ENCODE results near the gene PNPLA4.
A peak's percentile ranks its signal among the peaks of the same experiment; 100 is the strongest.

Gene PNPLA4, protein sequence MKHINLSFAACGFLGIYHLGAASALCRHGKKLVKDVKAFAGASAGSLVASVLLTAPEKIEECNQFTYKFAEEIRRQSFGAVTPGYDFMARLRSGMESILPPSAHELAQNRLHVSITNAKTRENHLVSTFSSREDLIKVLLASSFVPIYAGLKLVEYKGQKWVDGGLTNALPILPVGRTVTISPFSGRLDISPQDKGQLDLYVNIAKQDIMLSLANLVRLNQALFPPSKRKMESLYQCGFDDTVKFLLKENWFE

DNA sequence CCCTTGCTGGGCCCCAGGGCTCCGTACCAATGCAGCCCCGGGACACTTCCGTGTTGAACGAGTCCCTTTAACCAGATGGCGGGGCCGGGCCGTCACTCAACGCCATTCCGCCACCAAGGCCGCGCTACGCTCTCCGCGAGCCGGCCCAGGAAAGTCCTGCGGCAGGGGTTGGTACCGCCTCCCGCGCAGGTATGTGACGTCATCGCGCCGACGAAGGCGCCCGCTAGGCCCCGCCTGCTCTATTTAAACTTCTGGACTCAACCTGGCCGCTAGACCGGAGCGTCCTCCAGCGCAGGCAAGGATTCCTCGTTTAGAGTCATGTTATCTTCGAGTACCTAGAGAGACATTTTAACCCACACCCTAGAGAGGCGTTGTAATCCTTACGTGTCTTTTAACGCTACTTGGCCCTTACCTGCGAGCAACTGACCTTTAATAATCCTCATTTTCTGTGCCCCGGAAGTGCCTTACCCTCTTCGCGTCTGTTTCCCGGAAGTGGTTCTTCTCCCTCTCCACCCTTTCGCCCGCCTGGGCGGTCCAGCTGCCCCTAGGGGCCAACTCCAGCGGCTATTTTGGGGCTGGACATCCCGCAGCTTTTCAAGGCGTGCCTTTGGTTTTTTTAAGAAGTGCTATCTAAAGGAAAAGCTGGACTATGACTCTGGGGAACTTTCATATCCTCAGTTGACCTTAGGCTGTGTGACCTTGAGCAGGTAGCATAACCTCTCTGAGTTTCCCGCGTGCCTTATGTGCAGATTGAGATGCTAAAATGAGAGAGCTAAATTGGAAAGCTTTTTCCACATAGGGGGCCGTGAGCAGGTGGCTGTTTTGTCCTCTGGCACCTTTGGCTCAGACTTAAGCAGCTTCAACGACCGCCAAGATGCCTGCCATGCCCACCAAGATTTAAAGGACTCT is at the start of gene PNPLA4:
Gene PNPLA4, minus strand, starts transcription at position 155 of the 909 bp plus-strand sequence. CDS start 1,294 bp downstream, outside the sequence.
- Histone ChIP-seq H3K36me3 (ENCODE audit: insufficient read depth, low read length) (no peaks in the 10 kb centered on the region; the same call in 1 of the 2 replicates), H3K4me1 (ENCODE audit: insufficient read depth, low read length) (no peaks in the 10 kb centered on the region), H3K9ac (ENCODE audit: low read depth, low read length) (peak within 1 kb of the TSS; percentile 56), H3K9me3 (ENCODE audit: control insufficient read depth, insufficient read depth, low read length) (no peaks in the 10 kb centered on the region)

DNA sequence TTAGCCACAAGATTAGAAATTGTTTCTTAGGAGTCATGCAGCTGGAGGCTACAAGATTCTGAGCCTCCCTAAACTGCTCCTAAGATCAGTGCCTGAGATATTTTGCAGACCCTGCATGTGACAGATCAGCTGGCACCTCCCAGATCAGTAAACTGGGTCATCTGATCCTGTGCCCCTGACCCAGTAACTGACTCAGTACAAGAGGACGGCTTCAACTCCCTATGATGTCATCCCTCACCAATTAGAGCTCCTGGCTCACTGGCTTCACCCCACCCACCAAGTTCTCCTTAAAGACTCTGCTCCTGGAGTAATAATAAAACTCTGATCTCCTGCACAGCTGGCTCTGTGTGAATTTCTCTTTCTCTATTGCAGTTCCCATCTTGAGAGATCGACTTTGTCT is 45.4 kb upstream of the PNPLA4 start:
- H3K9me3 ChIP-seq (ENCODE audit: control insufficient read depth, insufficient read depth, low read length) = no peaks in the 10 kb centered on the region
- H3K9ac ChIP-seq (ENCODE audit: low read depth, low read length) = no peak overlapping the region
- no peaks in the 10 kb centered on the region for H3K4me1 ChIP-seq (ENCODE audit: insufficient read depth, low read length)
- no peaks in the 10 kb centered on the region for H3K36me3 ChIP-seq (ENCODE audit: insufficient read depth, low read length)

DNA sequence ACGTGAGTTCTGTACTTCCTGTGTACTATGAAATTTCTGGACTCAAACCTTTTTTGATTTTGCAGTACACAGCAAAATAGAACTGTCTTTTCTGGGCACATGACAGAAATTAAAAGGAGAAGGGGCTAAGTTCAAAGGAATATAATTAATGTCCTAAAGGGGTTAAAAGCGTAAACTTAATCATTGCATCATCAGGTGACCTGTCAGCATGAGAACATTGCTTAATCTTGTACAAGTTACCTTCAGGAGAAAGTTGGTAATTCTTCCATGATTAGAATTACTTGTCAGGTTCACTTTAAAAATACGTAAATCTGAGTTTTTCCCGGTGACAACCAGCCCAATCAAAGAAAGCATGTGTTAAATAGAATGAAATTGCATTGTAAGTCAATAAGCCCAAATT is 43.2 kb upstream of the PNPLA4 start:
- Histone ChIP-seq H3K4me1 (ENCODE audit: insufficient read depth, low read length) (no peaks in the 10 kb centered on the region), H3K36me3 (ENCODE audit: insufficient read depth, low read length) (no peaks in the 10 kb centered on the region), H3K9me3 (ENCODE audit: control insufficient read depth, insufficient read depth, low read length) (no peaks in the 10 kb centered on the region), H3K9ac (ENCODE audit: low read depth, low read length) (no peak overlapping the region)

DNA sequence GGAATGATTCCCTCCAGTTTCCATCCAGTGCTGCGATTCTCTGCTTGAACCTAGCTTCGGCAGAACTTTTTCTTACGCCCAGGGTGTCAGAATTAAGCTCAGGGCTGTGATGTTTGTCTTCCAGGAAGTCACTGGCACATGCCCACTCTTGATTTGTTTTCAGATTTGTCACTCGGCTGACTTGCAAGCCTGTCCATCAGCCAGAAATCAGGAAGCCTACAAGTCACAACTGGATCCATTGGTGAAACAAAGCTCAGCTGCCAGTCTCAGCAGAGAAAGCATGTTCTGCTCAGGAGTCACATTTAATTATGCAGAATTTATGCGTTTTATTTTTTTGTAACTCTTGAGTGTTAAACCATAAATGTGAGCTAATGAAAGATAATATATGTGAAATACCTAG is 38.2 kb upstream of the PNPLA4 start:
- no peaks in the 10 kb centered on the region for H3K9me3 ChIP-seq (ENCODE audit: control insufficient read depth, insufficient read depth, low read length)
- no peak overlapping the region for H3K9ac ChIP-seq (ENCODE audit: low read depth, low read length)
- H3K4me1 ChIP-seq (ENCODE audit: insufficient read depth, low read length) = no peaks in the 10 kb centered on the region
- no peaks in the 10 kb centered on the region for H3K36me3 ChIP-seq (ENCODE audit: insufficient read depth, low read length)

DNA sequence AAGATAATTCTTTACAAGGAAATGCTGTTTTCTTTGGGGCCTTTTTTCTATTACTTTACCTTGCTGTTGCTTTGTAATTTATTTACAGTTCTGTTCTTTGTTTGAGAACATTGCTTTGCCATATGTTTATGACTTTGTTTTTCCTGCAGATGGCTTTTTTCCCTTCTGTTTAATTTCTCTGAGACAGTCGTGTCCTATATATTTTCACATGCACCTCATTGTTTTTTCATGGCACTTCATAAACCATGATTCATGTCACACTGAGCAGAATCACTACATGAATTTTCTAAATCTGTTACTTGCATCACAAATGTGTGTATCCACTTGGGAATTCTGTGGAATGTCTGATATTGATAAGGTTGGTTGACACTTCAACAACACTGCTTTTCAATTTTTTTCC is 33.0 kb upstream of the PNPLA4 start:
- H3K9ac ChIP-seq (ENCODE audit: low read depth, low read length) = no peak overlapping the region
- no peaks in the 10 kb centered on the region for H3K4me1 ChIP-seq (ENCODE audit: insufficient read depth, low read length)
- no peaks in the 10 kb centered on the region for H3K36me3 ChIP-seq (ENCODE audit: insufficient read depth, low read length)
- peaks cover 7% of the 10 kb centered on the region for H3K9me3 ChIP-seq (ENCODE audit: control insufficient read depth, insufficient read depth, low read length)

DNA sequence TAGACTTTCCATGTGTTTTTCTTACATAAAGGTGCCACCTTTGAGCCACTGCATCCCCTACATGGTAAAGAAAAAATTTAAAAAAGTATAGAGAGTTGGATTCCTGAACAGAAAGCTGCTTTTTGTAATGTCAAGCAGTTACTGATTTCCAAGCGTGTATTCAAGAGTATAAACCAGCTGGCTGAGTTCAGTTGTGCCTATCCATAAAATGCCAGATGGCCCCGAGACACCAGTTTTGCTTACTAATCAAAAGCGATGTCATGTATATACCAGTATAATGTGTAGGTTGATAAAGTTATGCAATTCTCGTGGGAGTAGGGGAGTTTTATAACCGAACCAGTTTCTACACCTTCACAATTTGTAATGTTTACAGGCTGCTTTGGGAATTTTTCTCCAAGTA is 26.2 kb upstream of the PNPLA4 start:
- Histone ChIP-seq H3K9ac (ENCODE audit: low read depth, low read length) (no peak overlapping the region), H3K9me3 (ENCODE audit: control insufficient read depth, insufficient read depth, low read length) (peaks cover 7% of the 10 kb centered on the region), H3K36me3 (ENCODE audit: insufficient read depth, low read length) (no peaks in the 10 kb centered on the region), H3K4me1 (ENCODE audit: insufficient read depth, low read length) (no peaks in the 10 kb centered on the region)

DNA sequence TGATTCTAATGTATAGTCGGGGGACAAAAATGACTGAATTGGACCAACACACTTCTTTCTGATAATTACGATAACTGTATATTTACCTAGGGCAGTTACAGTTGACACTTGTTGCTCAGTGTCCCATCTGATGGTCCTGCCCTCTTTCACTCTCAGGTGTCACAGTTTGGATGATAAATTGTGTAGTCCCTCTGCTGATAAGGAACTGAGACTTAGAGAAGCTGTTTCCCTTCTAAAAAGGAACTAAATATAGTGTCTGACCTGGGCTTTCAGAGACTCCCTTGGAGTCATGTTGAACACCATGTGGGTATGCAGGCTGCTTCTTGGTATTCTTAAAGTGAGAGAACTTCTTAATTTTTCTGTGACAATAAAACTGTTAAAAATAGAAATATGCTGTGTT is 23.7 kb upstream of the PNPLA4 start:
- Histone ChIP-seq H3K9me3 (ENCODE audit: control insufficient read depth, insufficient read depth, low read length) (no peaks in the 10 kb centered on the region), H3K36me3 (ENCODE audit: insufficient read depth, low read length) (no peaks in the 10 kb centered on the region), H3K9ac (ENCODE audit: low read depth, low read length) (no peak overlapping the region), H3K4me1 (ENCODE audit: insufficient read depth, low read length) (no peaks in the 10 kb centered on the region)

DNA sequence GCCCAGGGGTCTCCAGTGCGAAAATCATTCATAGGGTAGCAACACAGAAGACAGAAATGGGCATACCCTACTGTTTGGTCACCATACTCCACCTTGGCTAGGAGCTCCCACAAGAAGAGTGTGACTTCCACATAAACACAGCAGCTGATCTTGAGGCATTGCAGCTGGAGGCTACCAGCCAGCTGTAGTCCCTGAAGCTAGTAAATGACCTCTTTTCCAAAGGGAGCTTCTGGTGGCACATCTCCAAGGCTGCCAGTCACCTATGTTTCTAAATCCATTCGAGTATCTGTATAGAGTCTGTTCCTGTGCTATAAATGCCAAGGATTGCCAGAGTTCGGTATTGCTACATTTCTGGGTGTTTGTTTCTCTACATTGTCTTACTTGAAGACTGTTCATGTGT is 21.3 kb upstream of the PNPLA4 start:
- Histone ChIP-seq H3K4me1 (ENCODE audit: insufficient read depth, low read length) (no peaks in the 10 kb centered on the region), H3K36me3 (ENCODE audit: insufficient read depth, low read length) (no peaks in the 10 kb centered on the region), H3K9me3 (ENCODE audit: control insufficient read depth, insufficient read depth, low read length) (no peaks in the 10 kb centered on the region), H3K9ac (ENCODE audit: low read depth, low read length) (no peak overlapping the region)

DNA sequence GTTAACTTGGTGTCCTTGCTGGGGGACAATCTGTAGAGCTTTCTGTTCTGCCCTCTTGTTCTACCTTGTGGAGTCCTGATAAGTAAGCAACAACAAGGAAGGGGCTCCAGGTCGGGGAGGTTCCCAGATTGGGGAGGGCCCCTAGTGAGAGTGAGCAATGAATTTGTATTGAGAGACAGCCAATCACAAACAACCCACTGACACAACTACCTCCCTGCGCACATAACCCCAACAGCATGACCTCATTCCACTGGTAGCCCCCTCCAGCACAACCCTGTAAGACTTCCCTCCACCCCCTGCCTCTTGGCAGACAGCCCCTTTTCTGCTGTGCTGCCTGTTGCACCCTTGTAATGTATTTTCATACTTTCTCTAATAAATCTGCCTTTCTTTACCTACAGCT is 19.7 kb upstream of the PNPLA4 start:
- no peak overlapping the region for H3K9ac ChIP-seq (ENCODE audit: low read depth, low read length)
- H3K9me3 ChIP-seq (ENCODE audit: control insufficient read depth, insufficient read depth, low read length) = no peaks in the 10 kb centered on the region
- H3K4me1 ChIP-seq (ENCODE audit: insufficient read depth, low read length) = no peaks in the 10 kb centered on the region
- no peaks in the 10 kb centered on the region for H3K36me3 ChIP-seq (ENCODE audit: insufficient read depth, low read length)

DNA sequence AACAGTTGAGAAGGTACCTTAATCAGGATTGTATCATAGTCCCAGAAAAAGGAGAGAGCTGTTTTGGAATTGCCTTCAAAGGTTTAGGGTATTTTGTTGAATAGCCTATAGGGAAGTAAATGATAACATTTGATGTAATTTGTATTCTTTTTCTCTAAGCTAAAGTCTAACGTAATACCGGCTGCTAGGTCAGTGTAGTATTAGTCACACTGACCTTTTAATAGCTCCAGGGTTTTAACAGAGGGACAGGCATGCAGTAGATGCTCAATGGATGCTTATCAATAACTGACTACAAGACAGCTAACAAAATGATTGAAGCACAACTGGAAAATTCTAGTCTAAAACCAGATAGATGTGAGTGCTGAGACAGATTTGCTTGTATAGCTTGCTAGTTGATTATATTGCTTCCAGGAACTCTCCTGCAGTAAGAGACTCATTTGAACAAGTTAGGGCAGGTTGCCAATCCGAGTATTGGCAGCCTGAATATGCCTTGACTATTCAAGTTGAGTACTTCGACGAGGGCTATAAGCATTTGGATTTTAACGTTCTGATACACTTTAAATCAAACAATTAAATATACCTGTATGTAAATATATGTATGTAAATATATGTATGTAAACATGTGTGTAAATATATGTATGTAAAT is 16.5 kb upstream of the PNPLA4 start:
- Histone ChIP-seq H3K9me3 (ENCODE audit: control insufficient read depth, insufficient read depth, low read length) (no peaks in the 10 kb centered on the region), H3K9ac (ENCODE audit: low read depth, low read length) (no peak overlapping the region), H3K36me3 (ENCODE audit: insufficient read depth, low read length) (no peaks in the 10 kb centered on the region), H3K4me1 (ENCODE audit: insufficient read depth, low read length) (no peaks in the 10 kb centered on the region)

DNA sequence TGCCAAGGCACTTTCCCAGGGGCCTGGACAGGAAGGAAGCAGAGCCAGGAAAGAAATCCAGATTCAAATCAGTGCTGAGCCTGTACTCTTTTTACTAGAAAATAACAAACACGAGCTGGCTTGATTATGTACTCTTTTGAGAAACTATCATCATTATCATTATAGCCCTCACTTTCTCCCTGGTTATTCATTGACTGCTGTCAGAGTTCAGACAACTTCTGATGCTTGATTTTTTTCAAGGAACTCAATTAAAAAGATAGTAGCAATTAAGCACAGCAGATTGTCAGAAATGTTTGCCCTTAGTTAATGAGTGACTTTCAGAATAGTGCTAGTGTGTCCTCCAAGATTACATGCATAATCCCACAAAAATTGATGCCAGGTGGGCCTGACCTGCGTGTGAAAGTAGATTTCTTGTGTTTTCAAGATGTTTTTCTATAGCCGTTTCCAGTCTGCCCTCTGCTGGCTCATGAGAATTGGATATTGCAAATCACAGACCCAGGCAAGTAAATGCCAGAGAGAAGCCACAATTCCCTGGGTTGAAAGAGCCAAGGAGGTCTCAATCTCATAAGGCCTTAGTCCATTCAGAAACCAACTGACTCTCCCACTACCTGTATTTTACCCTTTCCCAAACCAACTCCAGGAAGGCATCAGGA is 14.3 kb upstream of the PNPLA4 start:
- no peaks in the 10 kb centered on the region for H3K9me3 ChIP-seq (ENCODE audit: control insufficient read depth, insufficient read depth, low read length)
- no peak overlapping the region for H3K9ac ChIP-seq (ENCODE audit: low read depth, low read length)
- no peaks in the 10 kb centered on the region for H3K36me3 ChIP-seq (ENCODE audit: insufficient read depth, low read length)
- H3K4me1 ChIP-seq (ENCODE audit: insufficient read depth, low read length) = no peaks in the 10 kb centered on the region

DNA sequence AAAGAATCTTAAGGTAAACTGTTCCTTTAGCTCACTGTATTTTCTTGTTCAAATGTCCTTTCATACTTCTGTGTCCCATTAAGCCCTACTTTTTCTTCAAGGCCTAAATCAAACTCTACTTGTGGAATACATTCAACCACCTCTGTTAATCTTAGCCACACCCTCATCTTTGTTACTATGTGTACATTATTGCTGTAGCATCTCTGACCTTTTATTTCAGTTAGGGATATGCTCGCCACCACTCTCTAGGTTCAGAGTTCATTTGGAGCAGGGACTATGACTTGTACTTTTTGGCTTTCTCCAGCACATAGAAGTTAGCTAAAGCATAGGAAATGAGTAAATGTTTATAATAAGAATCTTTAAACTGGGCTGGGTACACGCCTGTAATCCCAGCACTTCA is 6.8 kb upstream of the PNPLA4 start:
- no peaks in the 10 kb centered on the region for H3K9me3 ChIP-seq (ENCODE audit: control insufficient read depth, insufficient read depth, low read length)
- no peaks in the 10 kb centered on the region for H3K36me3 ChIP-seq (ENCODE audit: insufficient read depth, low read length)

DNA sequence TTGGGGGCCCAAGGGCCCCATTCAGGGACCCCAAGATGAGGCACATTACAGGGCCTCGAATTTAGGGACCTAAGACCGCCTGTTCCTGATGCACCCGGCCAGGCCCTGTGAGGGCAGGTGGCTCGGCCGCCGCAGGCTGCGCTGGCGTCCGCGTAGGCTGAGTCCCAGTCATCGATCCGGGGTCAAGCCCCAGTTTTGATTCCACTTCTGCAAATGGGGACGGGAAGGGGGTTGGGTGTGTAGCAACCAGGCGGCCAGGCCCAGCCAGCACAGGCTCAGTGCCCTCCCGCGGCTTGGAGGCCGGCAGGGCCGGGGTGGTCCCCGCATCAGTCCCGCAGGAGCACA is 327 bp downstream of the PNPLA4 start:
- Histone ChIP-seq H3K9me3 (ENCODE audit: control insufficient read depth, insufficient read depth, low read length) (no peaks in the 10 kb centered on the region), H3K9ac (ENCODE audit: low read depth, low read length) (peak overlapping the region; percentile 56), H3K4me1 (ENCODE audit: insufficient read depth, low read length) (no peaks in the 10 kb centered on the region), H3K36me3 (ENCODE audit: insufficient read depth, low read length) (no peaks in the 10 kb centered on the region; the same call in 1 of the 2 replicates)

More for the DNA sequence above, 6.8 kb upstream of the PNPLA4 start:
- no peak overlapping the region for H3K9ac ChIP-seq (ENCODE audit: low read depth, low read length)
- H3K4me1 ChIP-seq (ENCODE audit: insufficient read depth, low read length) = no peaks in the 10 kb centered on the region

DNA sequence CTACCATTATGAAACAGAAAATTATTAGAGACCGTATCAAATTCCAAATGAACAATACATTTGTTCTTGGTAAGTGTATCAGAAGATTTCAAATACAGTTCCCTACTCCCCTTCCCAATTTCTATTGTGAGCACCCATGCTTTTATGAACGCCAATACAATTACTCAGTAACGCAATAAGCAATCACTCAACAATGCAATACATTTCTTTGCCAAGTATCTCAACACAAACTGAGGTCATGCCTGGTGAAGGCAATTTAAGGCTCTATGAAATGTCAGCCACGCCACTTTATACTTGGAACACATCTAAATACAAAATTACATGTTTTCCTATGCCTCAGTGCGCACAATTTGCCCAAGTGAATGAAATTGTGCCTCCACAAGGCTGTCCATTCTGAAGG is 712 bp downstream of the PNPLA4 start:
- Histone ChIP-seq H3K9ac (ENCODE audit: low read depth, low read length) (peak overlapping the region; percentile 56), H3K9me3 (ENCODE audit: control insufficient read depth, insufficient read depth, low read length) (no peaks in the 10 kb centered on the region), H3K4me1 (ENCODE audit: insufficient read depth, low read length) (no peaks in the 10 kb centered on the region), H3K36me3 (ENCODE audit: insufficient read depth, low read length) (no peaks in the 10 kb centered on the region; the same call in 1 of the 2 replicates)

Measured in ES-I3 (cell line).